ENCODE results near the gene CLDN16. TPM values are rescaled to one million over a fixed set of nuclear protein-coding genes. Genes with fewer than 3 reads are reported as not detected.

CLDN16 gene
- total and polyA plus RNA-seq, 2 donors (not counting 1 experiment from before 2014, with no cell fraction given), result not detected

DNA sequence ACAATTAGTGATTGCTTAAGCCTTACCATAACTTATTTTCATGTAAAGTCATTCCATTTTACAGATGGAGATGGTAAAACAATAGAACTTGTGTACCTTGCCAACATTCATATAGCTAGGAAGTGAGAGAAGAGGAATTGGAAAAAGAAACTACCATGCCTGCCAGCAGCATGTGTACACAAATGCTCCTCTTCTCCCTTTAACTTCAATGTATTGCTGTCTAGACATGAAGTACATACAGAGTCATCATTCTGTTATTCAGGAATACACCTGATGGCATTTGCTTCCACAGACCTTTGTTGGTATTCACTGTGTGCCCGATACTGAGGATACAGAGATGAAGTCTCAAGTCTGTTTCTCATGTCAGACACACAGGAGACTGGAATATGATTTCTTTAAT lies 68.8 kb downstream of the CLDN16 start:
- Mint-ChIP-seq H3K4me1 (no peaks in the 10 kb centered on the region), H3K9me3 (ENCODE audit: insufficient read depth) (no peaks in the 10 kb centered on the region), H3K27me3 (peaks cover 6% of the 10 kb centered on the region), H3K4me3 (no peak overlapping the region), H3K27ac (no peak overlapping the region)
- TF ChIP-seq EZH2 (IDR thresholded peaks at IDR 0.05; ENCODE audit: borderline replicate concordance, insufficient read depth, low read depth, low read length, poor library complexity, severe bottlenecking), result no peak
- TF ChIP-seq, protein P1, sequence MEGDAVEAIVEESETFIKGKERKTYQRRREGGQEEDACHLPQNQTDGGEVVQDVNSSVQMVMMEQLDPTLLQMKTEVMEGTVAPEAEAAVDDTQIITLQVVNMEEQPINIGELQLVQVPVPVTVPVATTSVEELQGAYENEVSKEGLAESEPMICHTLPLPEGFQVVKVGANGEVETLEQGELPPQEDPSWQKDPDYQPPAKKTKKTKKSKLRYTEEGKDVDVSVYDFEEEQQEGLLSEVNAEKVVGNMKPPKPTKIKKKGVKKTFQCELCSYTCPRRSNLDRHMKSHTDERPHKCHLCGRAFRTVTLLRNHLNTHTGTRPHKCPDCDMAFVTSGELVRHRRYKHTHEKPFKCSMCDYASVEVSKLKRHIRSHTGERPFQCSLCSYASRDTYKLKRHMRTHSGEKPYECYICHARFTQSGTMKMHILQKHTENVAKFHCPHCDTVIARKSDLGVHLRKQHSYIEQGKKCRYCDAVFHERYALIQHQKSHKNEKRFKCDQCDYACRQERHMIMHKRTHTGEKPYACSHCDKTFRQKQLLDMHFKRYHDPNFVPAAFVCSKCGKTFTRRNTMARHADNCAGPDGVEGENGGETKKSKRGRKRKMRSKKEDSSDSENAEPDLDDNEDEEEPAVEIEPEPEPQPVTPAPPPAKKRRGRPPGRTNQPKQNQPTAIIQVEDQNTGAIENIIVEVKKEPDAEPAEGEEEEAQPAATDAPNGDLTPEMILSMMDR (IDR thresholded peaks at IDR 0.05), result no peak
- H3K27me3 ChIP-seq (replicated peaks in 1 of 4; ENCODE audit: control extremely low read depth in 1 of 4, control insufficient read depth in 3 of 4, insufficient read depth in 4 of 4, low read length in 3 of 4), result no peaks in the 10 kb centered on the region
- DNase-seq (no peak), ATAC-seq (ENCODE audit: low read depth) (no peak)
- no peaks in the 10 kb centered on the region for H3K9me3 ChIP-seq (ENCODE audit: control extremely low read depth in 1 of 3, control insufficient read depth in 2 of 3, insufficient read depth in 1 of 3, low read length in 2 of 3)
- no peak overlapping the region for H3K4me2 ChIP-seq (replicated peaks; ENCODE audit: low read depth, low read length, poor library complexity, severe bottlenecking)
- 100% methylated on average over 1 of the region's 1 CpG for whole genome bisulfite sequencing (ENCODE audit: insufficient coverage)
- H3K36me3 ChIP-seq (replicated peaks in 1 of 2; ENCODE audit: control extremely low read depth in 1 of 2, control insufficient read depth in 1 of 2, extremely low read depth in 1 of 2, insufficient read depth in 2 of 2, low read length in 1 of 2), result no peaks in the 10 kb centered on the region
- ChIA-PET CTCF (no interaction called here), POLR2A (no interaction called here)
- H3K27ac ChIP-seq (ENCODE audit: low read length in 2 of 2), result no peak overlapping the region
- no peak overlapping the region for H3K9ac ChIP-seq (ENCODE audit: low read length)
- no peak overlapping the region for H2AFZ ChIP-seq (ENCODE audit: insufficient read depth, low read depth, low read length, poor library complexity, severe bottlenecking)
- H3K4me1 ChIP-seq (ENCODE audit: control insufficient read depth in 2 of 2, insufficient read depth in 2 of 2, low read length in 2 of 2), result no peaks in the 10 kb centered on the region
- H3K4me3 ChIP-seq (ENCODE audit: control extremely low read depth in 1 of 5, extremely low read depth in 1 of 5, insufficient read depth in 1 of 5, low read depth in 2 of 5, low read length in 4 of 5), result no peak overlapping the region
- no peaks in the 10 kb centered on the region for H4K20me1 ChIP-seq (ENCODE audit: control insufficient read depth, insufficient read depth, low read length, poor library complexity, severe bottlenecking)
- intact Hi-C loops (cut with micrococcal nuclease), result no loop called here
- no peaks in the 10 kb centered on the region for H3K79me2 ChIP-seq (ENCODE audit: control insufficient read depth, insufficient read depth, low read length)

DNA sequence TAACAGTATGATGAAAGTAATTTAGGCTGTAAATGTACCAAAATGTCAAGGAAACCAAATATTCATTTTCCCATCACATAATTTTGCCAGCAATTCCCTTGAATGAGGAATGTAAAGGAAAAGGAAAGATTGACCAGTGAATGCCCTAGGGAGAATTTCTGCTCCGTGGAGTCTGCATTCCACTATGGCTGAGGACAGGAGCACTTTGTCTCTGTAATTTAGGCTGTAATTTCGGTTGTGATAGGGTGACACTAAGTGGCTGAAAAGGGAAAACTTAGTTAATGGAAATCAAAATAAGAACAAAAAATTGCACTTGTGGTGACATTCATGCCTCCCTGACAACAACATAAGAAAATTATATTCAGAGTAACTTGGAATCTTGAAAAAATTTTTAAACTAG lies 70.1 kb downstream of the CLDN16 start:
- no peak overlapping the region for H3K9ac ChIP-seq (ENCODE audit: low read length)
- H3K27ac ChIP-seq (ENCODE audit: low read length in 2 of 2), result no peak overlapping the region
- ATAC-seq (ENCODE audit: low read depth) (no peak), DNase-seq (no peak)
- no peaks in the 10 kb centered on the region for H3K9me3 ChIP-seq (ENCODE audit: control extremely low read depth in 1 of 3, control insufficient read depth in 2 of 3, insufficient read depth in 1 of 3, low read length in 2 of 3)
- Mint-ChIP-seq H3K4me1 (no peaks in the 10 kb centered on the region), H3K27me3 (peaks cover 9% of the 10 kb centered on the region), H3K4me3 (no peak overlapping the region), H3K9me3 (ENCODE audit: insufficient read depth) (no peaks in the 10 kb centered on the region), H3K27ac (no peak overlapping the region)
- no peak overlapping the region for H3K4me3 ChIP-seq (ENCODE audit: control extremely low read depth in 1 of 5, extremely low read depth in 1 of 5, insufficient read depth in 1 of 5, low read depth in 2 of 5, low read length in 4 of 5)
- H3K4me2 ChIP-seq (replicated peaks; ENCODE audit: low read depth, low read length, poor library complexity, severe bottlenecking), result no peak overlapping the region
- POLR2A ChIA-PET, result no interaction called here
- peaks cover 0 to 6% (median 2%) of the 10 kb centered on the region in 4 experiments for H3K27me3 ChIP-seq (replicated peaks in 1 of 4; ENCODE audit: control extremely low read depth in 1 of 4, control insufficient read depth in 3 of 4, insufficient read depth in 4 of 4, low read length in 3 of 4)
- no peaks in the 10 kb centered on the region for H4K20me1 ChIP-seq (ENCODE audit: control insufficient read depth, insufficient read depth, low read length, poor library complexity, severe bottlenecking)
- CTCF ChIA-PET, result no interaction called here
- H3K79me2 ChIP-seq (ENCODE audit: control insufficient read depth, insufficient read depth, low read length), result no peaks in the 10 kb centered on the region
- no peak overlapping the region for H2AFZ ChIP-seq (ENCODE audit: insufficient read depth, low read depth, low read length, poor library complexity, severe bottlenecking)
- 50% methylated on average over 1 of the region's 2 CpGs for WGBS (ENCODE audit: insufficient coverage)
- intact Hi-C loops (cut with micrococcal nuclease), result no loop called here
- H3K4me1 ChIP-seq (ENCODE audit: control insufficient read depth in 2 of 2, insufficient read depth in 2 of 2, low read length in 2 of 2), result no peaks in the 10 kb centered on the region
- no peak for TF ChIP-seq EZH2 (IDR thresholded peaks at IDR 0.05; ENCODE audit: borderline replicate concordance, insufficient read depth, low read depth, low read length, poor library complexity, severe bottlenecking)
- TF ChIP-seq, protein P1 (IDR thresholded peaks at IDR 0.05), result no peak
- no peaks in the 10 kb centered on the region for H3K36me3 ChIP-seq (replicated peaks in 1 of 2; ENCODE audit: control extremely low read depth in 1 of 2, control insufficient read depth in 1 of 2, extremely low read depth in 1 of 2, insufficient read depth in 2 of 2, low read length in 1 of 2)

Other genes with a start within 250 kb of the CLDN16 start
- not detected in 2 replicates for gene CLDN1, start 65.7 kb upstream of the CLDN16 start, total RNA-seq
- gene CLDN1, start 65.7 kb upstream of the CLDN16 start, polyA plus RNA-seq, result 0.04 TPM in 1 of 2 replicates, not detected in the other
- not detected in 2 replicates for gene TMEM207, start 61.7 kb downstream of the CLDN16 start, total RNA-seq
- gene TMEM207, start 61.7 kb downstream of the CLDN16 start, polyA plus RNA-seq, result not detected in 2 replicates
- gene IL1RAP, start 125.9 kb downstream of the CLDN16 start, total RNA-seq, result 11.5 and 13.4 TPM in 2 replicates
- gene IL1RAP, start 125.9 kb downstream of the CLDN16 start, polyA plus RNA-seq, result 2.3 and 3.5 TPM in 2 replicates

Measured in B cell (primary cell).